H1 (cell line): ENCODE data around the gene PRKCA. TPM values are rescaled to one million over a fixed set of nuclear protein-coding genes. Genes with fewer than 3 reads are reported as not detected.
A peak's percentile ranks its signal among the peaks of the same experiment; 100 is the strongest.

Experiments used
- CTCF ChIA-PET: fragments of 300-600 bp; sonication (Branson Sonifier 250); formaldehyde crosslinking; loops from one replicate; lab custom pipeline; 2021; ENCODE audit not compliant: partially characterized antibody; lab: Charles Lee
- POLR2A ChIA-PET: fragments of 300-600 bp; sonication (Branson Sonifier 250); formaldehyde crosslinking; loops from one replicate; lab custom pipeline; 2021; ENCODE audit warnings: inconsistent platforms; ENCODE audit not compliant: partially characterized antibody; lab: Charles Lee
- DNase-seq, 2 experiments: peaks; one replicate each; pipeline versions ENCODE4 v3.0.0 to v3.0.0-alpha.2; 2010 to 2022; ENCODE audit warnings: low spot score in 2 of 2, low read depth in 1 of 2, mixed read lengths in 1 of 2
- FAIRE-seq: peaks from 2 replicates; lab custom pipeline; 2011; peaks lifted over from hg19 to GRCh38; lab: Jason Lieb, UNC
- H2AFZ ChIP-seq: 2 replicates; pipeline ENCODE4 v1.8.1; 2012; ENCODE audit warnings: low read length, inconsistent platforms
- H2AK5ac ChIP-seq: 2 replicates; pipeline ENCODE4 v1.6.1; 2013; ENCODE audit warnings: low read depth, low read length
- H2BK120ac ChIP-seq: replicated peaks from 2 replicates; pipeline ENCODE3; 2013; ENCODE audit warnings: low read depth, low read length, inconsistent platforms
- H2BK12ac ChIP-seq: 2 replicates; pipeline ENCODE4 v1.6.1; 2013; ENCODE audit warnings: low read depth, low read length
- H2BK15ac ChIP-seq: 2 replicates; pipeline ENCODE4 v1.6.1; 2013; ENCODE audit warnings: low read length
- H2BK20ac ChIP-seq: 2 replicates; pipeline ENCODE4 v1.6.1; 2013; ENCODE audit warnings: low read length
- H2BK5ac ChIP-seq: 2 replicates; pipeline ENCODE4 v1.6.1; 2013; ENCODE audit warnings: low read depth, low read length
- H3K14ac ChIP-seq: 2 replicates; pipeline ENCODE4 v1.6.1; 2013; ENCODE audit warnings: inconsistent platforms; ENCODE audit not compliant: insufficient read length
- H3K18ac ChIP-seq: 2 replicates; pipeline ENCODE4 v1.6.1; 2013; ENCODE audit warnings: low read length; ENCODE audit errors: extremely low read depth
- H3K23ac ChIP-seq: 2 replicates; pipeline ENCODE4 v1.6.1; 2013; ENCODE audit warnings: inconsistent platforms; ENCODE audit not compliant: insufficient read length
- H3K23me2 ChIP-seq: 2 replicates; pipeline ENCODE4 v1.6.1; 2013; ENCODE audit warnings: low read depth, low read length
- H3K27ac ChIP-seq: 2 replicates; pipeline ENCODE4 v1.6.1; 2011; ENCODE audit warnings: low read depth, low read length, inconsistent platforms
- H3K27me3 ChIP-seq, 4 experiments: replicated peaks in 1 of 4; 1 replicate in 1 of 4; 2 replicates in 3 of 4; pipeline versions ENCODE4 v1.6.1 to v1.8.1; 2011 to 2013; ENCODE audit warnings: low read length in 3 of 4, mild to moderate bottlenecking in 3 of 4, inconsistent platforms in 2 of 4, mixed read lengths in 2 of 4, moderate library complexity in 1 of 4; ENCODE audit not compliant: control insufficient read depth in 3 of 4, insufficient read depth in 3 of 4; ENCODE audit errors: extremely low read depth in 1 of 4
- H3K36me3 ChIP-seq, 4 experiments: 2 replicates each; pipeline versions ENCODE4 v1.6.1 to v1.8.1; 2011 to 2013; ENCODE audit warnings: mild to moderate bottlenecking in 4 of 4, low read length in 3 of 4, moderate library complexity in 2 of 4, control low read depth in 1 of 4, inconsistent platforms in 1 of 4; ENCODE audit not compliant: insufficient read depth in 4 of 4, control insufficient read depth in 2 of 4
- H3K4ac ChIP-seq: replicated peaks from 2 replicates; pipeline ENCODE3; 2013; ENCODE audit warnings: low read length, low read depth, mixed read lengths, inconsistent platforms; ENCODE audit not compliant: insufficient read length
- H3K4me1 ChIP-seq, 4 experiments: replicated peaks in 1 of 4; 1 replicate in 1 of 4; 2 replicates in 3 of 4; pipeline versions ENCODE4 v1.6.1 to v1.8.1; 2011 to 2013; ENCODE audit warnings: low read length in 3 of 4, inconsistent platforms in 2 of 4, mixed read lengths in 1 of 4; ENCODE audit not compliant: insufficient read depth in 4 of 4, control insufficient read depth in 3 of 4
- H3K4me2 ChIP-seq, 2 experiments: 2 replicates each; pipeline versions ENCODE4 v1.6.1 to v1.8.1; 2011 to 2013; ENCODE audit warnings: low read depth in 2 of 2, low read length in 2 of 2, control low read depth in 1 of 2, inconsistent platforms in 1 of 2, mild to moderate bottlenecking in 1 of 2; ENCODE audit not compliant: insufficient read depth in 1 of 2
- H3K4me3 ChIP-seq, 4 experiments: fragments of 200-600, 300-600 bp in 1 of 4; sonication (generic), shearing (Covaris generic), sonication (Bioruptor Twin) in 1 of 4; 2 replicates each; pipeline versions ENCODE4 v1.5.1 to v1.8.1; 2011 to 2016; ENCODE audit warnings: low read length in 4 of 4, low read depth in 3 of 4, control low read depth in 2 of 4, inconsistent platforms in 2 of 4, mild to moderate bottlenecking in 2 of 4, mixed read lengths in 1 of 4, moderate library complexity in 1 of 4; ENCODE audit not compliant: insufficient read depth in 2 of 4; ENCODE audit errors: extremely low read depth in 1 of 4
- H3K56ac ChIP-seq: replicated peaks from 2 replicates; pipeline ENCODE3; 2013; ENCODE audit warnings: low read depth, mild to moderate bottlenecking, mixed read lengths, low read length, inconsistent platforms; ENCODE audit not compliant: insufficient read length
- H3K79me1 ChIP-seq: 2 replicates; pipeline ENCODE4 v1.6.1; 2013; ENCODE audit warnings: low read depth, low read length, control low read depth
- H3K79me2 ChIP-seq, 2 experiments: 2 replicates each; pipeline versions ENCODE4 v1.6.1 to v1.8.1; 2012 to 2013; ENCODE audit warnings: low read length in 2 of 2, mild to moderate bottlenecking in 2 of 2, inconsistent platforms in 1 of 2; ENCODE audit not compliant: insufficient read depth in 2 of 2, control insufficient read depth in 1 of 2
- H3K9ac ChIP-seq, 4 experiments: replicated peaks in 1 of 4; 1 replicate in 1 of 4; 2 replicates in 3 of 4; pipeline versions ENCODE4 v1.6.1 to v1.8.1; 2011 to 2013; ENCODE audit warnings: low read depth in 3 of 4, low read length in 3 of 4, control low read depth in 2 of 4, mild to moderate bottlenecking in 2 of 4, moderate library complexity in 2 of 4, inconsistent platforms in 1 of 4; ENCODE audit errors: extremely low read depth in 1 of 4
- H3K9me3 ChIP-seq, 2 experiments: 2 replicates each; pipeline versions ENCODE4 v1.6.1 to v1.8.1; 2012 to 2013; ENCODE audit warnings: mild to moderate bottlenecking in 2 of 2, moderate library complexity in 2 of 2, control low read depth in 1 of 2, inconsistent platforms in 1 of 2, low read depth in 1 of 2, low read length in 1 of 2, mixed read lengths in 1 of 2; ENCODE audit not compliant: insufficient read depth in 2 of 2
- H4K20me1 ChIP-seq, 2 experiments: replicated peaks in 1 of 2; 2 replicates each; pipeline versions ENCODE3 to v1.8.1; 2011 to 2013; ENCODE audit warnings: inconsistent platforms in 2 of 2, low read length in 2 of 2, mild to moderate bottlenecking in 1 of 2; ENCODE audit not compliant: insufficient read depth in 2 of 2, control insufficient read depth in 1 of 2
- H4K5ac ChIP-seq: 2 replicates; pipeline ENCODE4 v1.6.1; 2013; ENCODE audit warnings: low read length, low read depth, mixed read lengths, inconsistent platforms; ENCODE audit not compliant: insufficient read length
- H4K8ac ChIP-seq: 2 replicates; pipeline ENCODE4 v1.8.0; 2013; ENCODE audit warnings: mild to moderate bottlenecking, moderate library complexity, low read length, inconsistent platforms; ENCODE audit not compliant: insufficient read depth; ENCODE audit errors: extremely low read depth
- H4K91ac ChIP-seq: replicated peaks from 2 replicates; pipeline ENCODE3; 2013; ENCODE audit warnings: low read length, mixed read lengths, inconsistent platforms; ENCODE audit not compliant: insufficient read length
- CREB1 ChIP-seq: IDR thresholded peaks from 2 replicates; pipeline ENCODE4 v1.6.1; 2012; ENCODE audit warnings: inconsistent platforms
- CTBP2 ChIP-seq: IDR thresholded peaks from 2 replicates; pipeline ENCODE4 v1.7.0; 2011; ENCODE audit warnings: borderline replicate concordance, mild to moderate bottlenecking, moderate library complexity, mixed read lengths, low read length; ENCODE audit not compliant: insufficient read depth, insufficient read length
- EP300 ChIP-seq, 2 experiments: IDR thresholded peaks; 1 replicate in 1 of 2; 2 replicates in 1 of 2; pipeline ENCODE4 v1.6.1; 2011 to 2012; ENCODE audit warnings: low read depth in 2 of 2, low read length in 2 of 2, mild to moderate bottlenecking in 2 of 2, borderline replicate concordance in 1 of 2, inconsistent platforms in 1 of 2, moderate library complexity in 1 of 2
- JUN ChIP-seq: IDR thresholded peaks from 2 replicates; pipeline ENCODE4 v1.6.1; 2011; ENCODE audit warnings: low read depth, mild to moderate bottlenecking, improper control_type of control experiment, low read length
- JUND ChIP-seq: IDR thresholded peaks from 2 replicates; pipeline ENCODE4 v1.6.1; 2011; ENCODE audit warnings: mild to moderate bottlenecking, improper control_type of control experiment, low read length
- POLR2A ChIP-seq, 2 experiments: IDR thresholded peaks; 1 replicate in 1 of 2; 2 replicates in 1 of 2; pipeline ENCODE4 v1.6.1; 2011; ENCODE audit warnings: low read depth in 2 of 2, low read length in 2 of 2, mild to moderate bottlenecking in 2 of 2; ENCODE audit errors: control extremely low read depth in 1 of 2
- RBBP5 ChIP-seq: IDR thresholded peaks from 2 replicates; pipeline ENCODE4 v1.7.1; 2012; ENCODE audit warnings: low read depth, mild to moderate bottlenecking, inconsistent platforms, low read length, moderate library complexity, borderline replicate concordance
- SIX5 ChIP-seq: IDR thresholded peaks from 2 replicates; pipeline ENCODE4 v1.6.1; 2011; ENCODE audit warnings: mild to moderate bottlenecking, low read depth, low read length
- SP1 ChIP-seq: IDR thresholded peaks from 2 replicates; pipeline ENCODE4 v1.6.1; 2011; ENCODE audit warnings: low read depth, low read length
- TEAD4 ChIP-seq: IDR thresholded peaks from 2 replicates; pipeline ENCODE4 v1.6.1; 2012; ENCODE audit warnings: low read depth, low read length, inconsistent platforms, mixed read lengths
- WGBS, 2 experiments: shearing (Covaris generic) in 1 of 2; methylation state at CpG; one replicate each; pipeline versions ENCODE4 v1.1.6 to v1.1.7; 2013 to 2015; ENCODE audit warnings: low lambda C conversion rate in 2 of 2, mixed read lengths in 2 of 2, inconsistent platforms in 1 of 2, low coverage in 1 of 2, missing lambda C conversion rate in 1 of 2; ENCODE audit not compliant: insufficient replicate concordance in 2 of 2, insufficient coverage in 1 of 2, insufficient read length in 1 of 2; ENCODE audit errors: extremely low coverage in 1 of 2, missing lambda C conversion rate in 1 of 2; 5-methylcytosine and 5-hydroxymethylcytosine counted together
- polyA plus RNA-seq, 7 experiments: library from polyadenylated mRNA; depleted of rRNA in 3 of 7; stranded (reverse) in 5 of 7; unstranded in 2 of 7; fragments of >200 nt in 5 of 7; fragments of 200-250 nt in 2 of 7; gene quantifications; 1 replicate in 5 of 7; 2 replicates in 1 of 7; 4 replicates in 1 of 7; pipeline versions ENCODE4 v1.2.1 to v1.2.3, GENCODE V29; 2011 to 2013; ENCODE audit warnings: missing spikeins in 2 of 7, mixed read lengths in 2 of 7
- total RNA-seq: library from RNA; stranded (reverse); fragmentation: NEBNext Ultra II Directional; extraction: Animal tissue kit (Norgen Biotek cat#: 25700); gene quantifications from 2 replicates; pipeline ENCODE4 v1.2.1, GENCODE V29; 2021
- TF ChIP-seq, protein P1 (sequence below): IDR thresholded peaks from 2 replicates; pipeline ENCODE4 v1.6.1; 2012; ENCODE audit warnings: inconsistent platforms

The PRKCA gene
- total and polyA plus RNA-seq, 2 of the 8 experiments (the other 6 are each of a cell fraction or from before 2014, with no cell fraction given), result 5.8 to 17.8 TPM

DNA sequence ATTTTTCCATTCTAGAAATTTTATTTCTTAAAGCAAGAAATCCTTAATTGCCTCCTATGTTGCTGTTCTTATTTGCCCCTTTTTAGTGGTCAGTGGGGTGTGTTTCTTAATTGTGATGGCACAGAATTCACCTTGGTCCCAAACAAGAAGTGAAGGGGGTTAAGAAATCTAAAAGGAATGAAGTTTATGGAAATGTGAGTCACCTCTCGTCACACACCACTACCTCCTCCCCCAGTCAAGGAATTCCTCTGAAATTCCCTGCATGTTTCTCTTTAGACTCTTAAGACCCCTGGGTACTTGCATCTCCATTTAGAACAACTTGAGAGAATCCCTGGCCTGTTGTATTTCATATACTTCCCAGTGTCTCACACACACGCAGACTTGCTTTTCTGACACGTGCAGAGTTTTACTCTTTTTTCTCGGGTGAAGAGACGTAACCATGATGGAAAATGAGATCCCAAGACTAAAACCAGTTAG is 247.4 kb downstream of the PRKCA start:
- H3K23me2 ChIP-seq, result no peaks in the 10 kb centered on the region; the same call in 1 of the 2 replicates
- H2AFZ ChIP-seq, result no peak overlapping the region
- WGBS, 2 experiments, result 20% methylated on average over 5 of the region's 5 CpGs; no CpG with 5 or more reads in 1 of the 2 experiments
- no peaks in the 10 kb centered on the region for H3K27me3 ChIP-seq
- H3K56ac ChIP-seq, result no peak overlapping the region
- H3K14ac ChIP-seq, result no peak overlapping the region
- H3K27ac ChIP-seq, result peak overlapping the region; percentile 64
- no peak overlapping the region for H4K5ac ChIP-seq
- H2BK15ac ChIP-seq, result no peak overlapping the region
- H2BK5ac ChIP-seq, result peak overlapping the region; percentile 85
- DNase-seq, result no peak
- peak overlapping the region; percentile 28; the same call in 1 of the 2 replicates for H2BK12ac ChIP-seq
- peak overlapping the region; percentile 63 for H3K4ac ChIP-seq
- H3K79me2 ChIP-seq, result no peaks in the 10 kb centered on the region; a peak in 1 of 4 replicates
- POLR2A ChIA-PET, result interaction anchor here (0.8 kb wide), 1 partner anchor 16 kb away, joined by 3 read pairs; no protein-coding TSS in a partner anchor
- H2BK20ac ChIP-seq, result peak overlapping the region; percentile 34; the same call in 1 of the 2 replicates
- peak overlapping the region; percentile 76 for H3K18ac ChIP-seq
- H4K8ac ChIP-seq, result no peak overlapping the region
- peak overlapping the region in 1 of 4 experiments; percentile 25; a peak in 1 of 8 replicates for H3K4me3 ChIP-seq
- peak; percentile 76 for FAIRE-seq
- CTCF ChIA-PET, result interaction anchor here (1.4 to 1.8 kb wide), 3 partner anchors 13 to 16 kb away, joined by 3 to 9 read pairs (median 9); no protein-coding TSS in a partner anchor
- peak overlapping the region in 1 of 4 experiments; percentile 13; a peak in 1 of 7 replicates for H3K9ac ChIP-seq
- H3K36me3 ChIP-seq, result no peaks in the 10 kb centered on the region
- H2BK120ac ChIP-seq, result peak overlapping the region; percentile 22
- H3K79me1 ChIP-seq, result no peaks in the 10 kb centered on the region; the same call in 1 of the 2 replicates
- no peak overlapping the region for H3K23ac ChIP-seq
- peaks cover 5 to 21% (median 16%) of the 10 kb centered on the region in 4 experiments; a peak in 6 of 7 replicates for H3K4me1 ChIP-seq
- H4K20me1 ChIP-seq, result no peaks in the 10 kb centered on the region
- H4K91ac ChIP-seq, result peak overlapping the region; percentile 14
- H2AK5ac ChIP-seq, result peak overlapping the region; percentile 43; the same call in 1 of the 2 replicates
- 0 out of 4 replicates have a peak, but pooled peaks cover 0 to 7% of the 10 kb centered on the region in 2 experiments for H3K9me3 ChIP-seq
- H3K4me2 ChIP-seq, result peak overlapping the region; percentile 32 to 57
- TF ChIP-seq, protein P1, sequence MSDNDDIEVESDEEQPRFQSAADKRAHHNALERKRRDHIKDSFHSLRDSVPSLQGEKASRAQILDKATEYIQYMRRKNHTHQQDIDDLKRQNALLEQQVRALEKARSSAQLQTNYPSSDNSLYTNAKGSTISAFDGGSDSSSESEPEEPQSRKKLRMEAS, result no peak
- TF ChIP-seq JUN (0 out of 2 replicates have a peak, but pooled peaks have one; percentile 38), EP300 (IDR thresholded peaks at IDR 0.05; ENCODE audit: borderline replicate concordance in 1 of 2, low read depth in 2 of 2, low read length in 2 of 2) (peak in 1 of 2 experiments; percentile 74; a peak in 1 of 3 replicates), SIX5 (no peak), CTBP2 (no peak), JUND (peak; percentile 83), CREB1 (peak; percentile 48; the same call in 1 of the 2 replicates), POLR2A (IDR thresholded peaks at IDR 0.05; ENCODE audit: control extremely low read depth in 1 of 2, low read depth in 2 of 2, low read length in 2 of 2) (peak in 1 of 2 experiments; percentile 48; a peak in 2 of 3 replicates), SP1 (peak; percentile 85), TEAD4 (peak; percentile 97), RBBP5 (peak; percentile 92)
